Activated CD4-positive, alpha-beta T cell treated with anti-CD3 and anti-CD28 coated beads, Interleukin-2, amount 50 U/mL, for 1 hour (primary cell): Measurements from ENCODE around the gene RIMBP3C.
"Not testable (repeated sequence)": the region's sequence is repeated elsewhere in the genome, so short reads cannot be mapped to it uniquely, and the experiment has no call there.

Source experiments
- DNase-seq: peaks from one replicate; pipeline ENCODE4 v3.0.0-alpha.2; 2020

Gene RIMBP3C

GRCh38 chr22:21526705-21527500 is 24.4 kb downstream of the RIMBP3C start:
- DNase-seq, result not testable (repeated sequence)

DNA sequence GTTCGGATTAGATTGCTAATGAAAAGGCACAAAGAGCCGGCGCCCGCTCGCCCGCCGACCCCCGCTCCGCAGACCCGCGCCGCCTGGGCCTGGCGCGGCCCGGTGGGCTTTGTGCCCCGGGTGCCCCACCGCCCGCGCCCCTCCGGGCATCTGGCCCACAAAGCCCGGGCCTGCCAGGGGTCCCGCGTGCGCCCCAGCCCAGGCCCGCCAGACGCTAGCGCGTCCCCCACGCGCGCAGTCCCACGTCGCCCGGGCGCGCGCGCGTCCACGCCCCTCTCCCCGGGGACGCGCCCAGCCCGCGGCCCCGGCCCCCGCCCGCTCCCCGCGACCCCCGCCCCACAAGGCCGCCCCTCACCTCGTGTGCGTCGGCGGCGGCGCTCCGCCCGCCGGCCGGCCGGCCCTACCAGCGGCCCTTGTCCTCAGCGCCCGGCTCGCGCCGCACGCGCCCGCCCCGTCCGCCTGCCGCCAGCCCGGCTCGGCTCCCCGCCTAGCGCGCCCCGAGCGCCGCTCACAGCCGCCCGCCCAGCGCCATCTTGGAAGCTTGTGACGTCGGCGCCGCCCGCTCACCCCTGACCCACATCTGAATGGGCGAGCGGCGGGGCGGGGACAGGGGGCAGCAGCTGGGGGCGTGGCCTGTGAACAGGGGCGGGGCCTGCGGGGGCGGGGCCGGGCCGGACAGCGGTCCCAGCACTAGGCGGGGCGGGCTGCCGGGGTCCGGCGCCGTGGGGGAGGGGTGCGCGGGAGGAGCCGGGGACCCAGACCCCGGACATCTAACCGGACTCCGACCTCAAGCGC is 34.1 kb downstream of the RIMBP3C start:
- DNase-seq, result not testable (repeated sequence)

DNA sequence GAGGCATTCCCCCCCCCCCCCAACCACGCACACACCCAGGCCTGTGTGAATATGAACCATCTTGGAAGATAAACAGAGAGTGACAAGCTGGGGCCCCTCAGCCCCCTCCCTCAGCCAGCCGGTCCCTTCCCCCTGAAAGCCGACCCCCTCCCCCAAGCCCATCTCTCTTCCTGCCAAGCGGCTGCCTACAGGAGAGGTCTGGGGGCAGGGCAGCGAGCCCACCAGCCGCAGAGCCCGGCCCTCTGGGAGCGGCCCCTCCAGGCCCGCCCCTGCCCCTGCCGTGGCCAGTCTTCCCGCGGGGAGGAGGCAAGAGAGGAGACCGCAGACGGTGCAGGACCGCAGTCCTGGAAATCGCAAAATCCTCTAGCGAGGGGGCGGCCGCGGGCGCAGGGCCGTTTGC is 34.7 kb downstream of the RIMBP3C start:
- DNase-seq, result not testable (repeated sequence)

DNA sequence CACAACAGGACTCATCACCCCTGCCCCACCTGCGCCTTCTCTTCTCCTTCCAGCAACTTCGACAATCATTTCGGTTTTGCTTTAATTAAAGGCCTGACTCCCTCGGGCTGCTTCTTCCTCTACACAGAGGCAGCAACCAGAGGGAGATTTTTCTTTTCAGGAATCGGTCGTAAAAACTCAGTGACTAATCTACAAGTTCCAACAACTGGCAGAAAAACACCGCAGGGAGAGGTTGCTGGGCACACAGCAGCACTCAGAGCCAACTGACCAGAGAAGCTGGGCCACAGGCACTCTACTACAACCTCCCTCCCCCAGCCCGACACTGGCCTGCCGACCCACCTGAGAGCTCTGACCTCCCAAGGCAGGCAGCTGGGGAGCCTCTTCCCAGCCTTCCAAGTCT is 36.0 kb downstream of the RIMBP3C start:
- not testable (repeated sequence) for DNase-seq

DNA sequence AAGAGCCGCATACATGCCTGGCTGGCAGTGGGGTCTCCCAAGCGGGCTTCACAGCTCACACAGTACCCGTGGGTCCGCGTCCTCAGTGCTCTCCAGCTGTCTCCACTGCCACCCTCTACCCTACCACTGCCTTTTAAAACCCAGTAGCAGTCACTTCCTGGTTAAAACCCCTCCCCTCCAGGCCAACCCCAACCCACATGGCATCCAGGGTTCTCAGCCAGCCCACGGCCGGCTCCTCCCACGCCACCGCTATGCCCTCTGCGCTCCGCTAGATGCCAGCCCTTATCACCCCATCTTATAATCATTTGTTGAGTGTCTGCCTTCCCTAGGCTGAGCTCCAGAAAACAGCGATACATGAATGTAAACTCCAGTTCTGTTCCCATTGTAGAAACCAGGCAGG is 37.1 kb downstream of the RIMBP3C start:
- DNase-seq, result not testable (repeated sequence)

GRCh38 chr22:21512022-21512421 is 39.2 kb downstream of the RIMBP3C start:
- not testable (repeated sequence) for DNase-seq

DNA sequence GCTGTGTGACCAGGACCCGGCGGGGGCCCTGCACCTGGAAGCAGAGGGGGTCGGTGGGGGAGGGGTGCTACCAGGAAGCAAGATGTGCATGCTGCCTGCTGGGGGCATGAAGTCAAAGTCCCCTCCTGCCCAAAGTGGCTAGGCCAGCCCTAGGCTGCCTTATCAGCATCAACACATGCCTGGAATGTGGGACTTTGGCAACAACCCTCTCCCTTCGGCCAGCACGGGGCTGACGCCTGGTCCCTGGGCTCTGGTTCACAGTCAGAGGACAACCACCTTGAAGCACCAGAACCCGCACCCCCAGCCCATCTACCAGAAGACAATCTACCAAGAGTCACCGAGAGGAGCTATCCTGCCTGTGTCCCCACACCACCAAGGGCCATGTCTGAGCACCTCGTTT is 40.9 kb downstream of the RIMBP3C start:
- DNase-seq, result not testable (repeated sequence)

DNA sequence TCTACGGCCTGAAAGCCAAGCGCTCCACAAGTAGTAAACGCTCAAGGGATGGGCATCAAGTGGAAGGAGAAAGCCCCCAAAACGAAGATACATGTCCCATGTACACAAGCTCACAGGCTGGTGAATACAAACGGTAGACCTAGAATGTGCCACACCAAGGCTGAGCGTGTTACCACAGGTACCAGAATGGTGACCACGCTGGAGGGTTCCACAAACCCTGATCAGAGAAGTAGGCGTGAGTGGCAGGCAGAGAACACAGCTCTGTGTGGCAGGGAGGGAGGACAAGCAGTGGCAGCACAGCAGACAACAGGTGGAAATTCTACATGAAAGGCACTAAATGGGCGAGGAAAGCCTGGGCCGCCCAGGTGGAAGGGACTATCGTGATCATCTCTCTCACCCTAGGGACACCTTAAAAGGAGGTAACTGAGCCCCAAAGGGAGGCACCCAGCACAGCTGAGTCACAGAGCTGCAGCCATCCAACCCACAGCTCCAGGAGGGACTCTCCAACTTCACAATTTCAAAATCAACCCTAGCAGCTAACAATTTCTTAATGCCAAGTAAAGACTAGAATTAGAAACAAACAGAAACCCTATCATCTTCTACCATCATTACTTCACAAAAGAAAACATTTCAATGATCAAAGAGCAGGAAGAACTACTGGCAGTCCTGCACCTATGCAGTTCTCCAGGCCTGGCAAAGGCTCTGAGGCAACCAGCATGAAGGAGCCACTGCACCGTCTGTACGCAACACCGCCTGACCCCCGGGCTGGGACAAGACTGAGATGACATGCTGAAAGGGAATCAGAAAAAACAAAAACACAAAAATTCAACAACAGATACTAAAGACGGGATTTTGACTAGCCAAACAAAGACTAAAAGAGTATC is 51.4 kb downstream of the RIMBP3C start:
- not testable (repeated sequence) for DNase-seq

- not testable (repeated sequence) for DNase-seq
These were observed 52.8 kb downstream of the RIMBP3C start for GRCh38 chr22:21498489-21498888.

DNA sequence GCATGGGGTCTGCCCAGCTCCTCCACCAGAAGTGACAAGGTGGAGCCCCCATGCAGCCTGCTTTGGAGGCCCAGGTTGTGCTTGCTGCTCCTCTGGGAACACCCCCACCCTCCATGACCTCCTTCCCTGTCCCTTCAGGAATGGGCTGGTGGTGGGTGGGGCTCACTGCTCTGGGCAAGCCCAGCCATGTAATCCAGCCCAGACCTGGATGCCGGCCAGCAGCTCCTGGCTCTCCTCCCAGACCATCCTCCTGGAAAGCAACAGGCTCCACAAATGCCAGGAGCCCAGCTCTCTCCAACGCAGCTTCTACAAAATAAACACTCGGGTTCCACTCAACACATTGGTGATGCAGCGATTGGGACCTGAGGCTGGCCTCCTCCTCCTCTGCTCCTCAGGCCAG is 53.3 kb downstream of the RIMBP3C start:
- not testable (repeated sequence) for DNase-seq
